Natural killer cell (primary cell): Measurements from ENCODE around the gene EFHC2. TPM values are rescaled to one million over a fixed set of nuclear protein-coding genes. Genes with fewer than 3 reads are reported as not detected.
"Not testable (repeated sequence)": the region's sequence is repeated elsewhere in the genome, so short reads cannot be mapped to it uniquely, and the experiment has no call there.

Source experiments
- ATAC-seq, 3 donors: fragments of 150-1000 bp in 2 of 3; fragments of 200-7000 bp in 1 of 3; cut with Tn5 transposase; 1 replicate in 1 of 3; 2 replicates in 2 of 3; pipeline ENCODE4 v1.10.0; 2021; ENCODE audit warnings: mild to moderate bottlenecking in 2 of 3, moderate library complexity in 2 of 3
- DNase-seq, 2 donors: peaks; one replicate each; pipeline versions ENCODE4 v3.0.0 to v3.0.0-alpha.2; 2013 to 2021; ENCODE audit warnings: mixed read lengths in 1 of 2
- H3K27ac ChIP-seq: one replicate; pipeline ENCODE4 v1.5.1; 2013; ENCODE audit warnings: mild to moderate bottlenecking, low read length
- H3K27me3 ChIP-seq: one replicate; pipeline ENCODE4 v1.6.1; 2013; ENCODE audit warnings: low read length; ENCODE audit not compliant: control insufficient read depth, insufficient read depth
- H3K36me3 ChIP-seq: one replicate; pipeline ENCODE4 v1.6.1; 2013; ENCODE audit warnings: low read length; ENCODE audit not compliant: control insufficient read depth, insufficient read depth
- H3K4me1 ChIP-seq: one replicate; pipeline ENCODE4 v1.6.1; 2013; ENCODE audit warnings: low read length; ENCODE audit not compliant: control insufficient read depth, insufficient read depth
- H3K4me3 ChIP-seq: one replicate; pipeline ENCODE4 v1.5.1; 2013; ENCODE audit warnings: low read length
- H3K9me3 ChIP-seq: one replicate; pipeline ENCODE4 v1.6.1; 2013; ENCODE audit warnings: low read length; ENCODE audit not compliant: control insufficient read depth, insufficient read depth
- H3K27ac Mint-ChIP-seq, 2 donors: one replicate each; pipeline ENCODE4 v1.8.0; 2022; ENCODE audit warnings: mild to moderate bottlenecking in 2 of 2, mixed read lengths in 2 of 2, moderate library complexity in 1 of 2
- H3K27me3 Mint-ChIP-seq, 2 donors: one replicate each; pipeline ENCODE4 v1.8.0; 2022; ENCODE audit warnings: low read depth in 2 of 2, mixed read lengths in 2 of 2
- H3K36me3 Mint-ChIP-seq: one replicate; pipeline ENCODE4 v1.8.0; 2022; ENCODE audit warnings: mixed read lengths
- H3K4me1 Mint-ChIP-seq, 2 donors: one replicate each; pipeline ENCODE4 v1.8.0; 2022; ENCODE audit warnings: mixed read lengths in 2 of 2
- H3K4me3 Mint-ChIP-seq: one replicate; pipeline ENCODE4 v1.8.0; 2022; ENCODE audit warnings: mild to moderate bottlenecking, moderate library complexity, mixed read lengths
- H3K9me3 Mint-ChIP-seq, 2 donors: one replicate each; pipeline ENCODE4 v1.8.0; 2022; ENCODE audit warnings: mixed read lengths in 2 of 2
- WGBS: methylation state at CpG from one replicate; pipeline ENCODE4 v1.1.7; 2013; ENCODE audit warnings: missing lambda C conversion rate; ENCODE audit not compliant: insufficient coverage; 5-methylcytosine and 5-hydroxymethylcytosine counted together
- intact Hi-C: fragments of 100-400 bp; cut with micrococcal nuclease; formaldehyde crosslinking; loops from one replicate; pipeline ENCODE4 v1.14.2; 2022
- total RNA-seq, 4 donors: library from RNA; stranded (reverse); fragments of 120-200 nt in 1 of 4; gene quantifications; one replicate each; pipeline versions ENCODE4 v1.2.3 to v1.2.4, GENCODE V29; 2013 to 2022
- TF ChIP-seq, protein P1 (sequence below): fragments of 200-600 bp; IDR thresholded peaks from one replicate; pipeline ENCODE4 v1.8.0; 2022; ENCODE audit warnings: antibody characterized with exemption

The EFHC2 gene
- total RNA-seq, 3 donors from 2014 or later (not counting 1 experiment from before 2014, with no cell fraction given) = 5.7 to 9.1 (median 8.9) TPM

DNA sequence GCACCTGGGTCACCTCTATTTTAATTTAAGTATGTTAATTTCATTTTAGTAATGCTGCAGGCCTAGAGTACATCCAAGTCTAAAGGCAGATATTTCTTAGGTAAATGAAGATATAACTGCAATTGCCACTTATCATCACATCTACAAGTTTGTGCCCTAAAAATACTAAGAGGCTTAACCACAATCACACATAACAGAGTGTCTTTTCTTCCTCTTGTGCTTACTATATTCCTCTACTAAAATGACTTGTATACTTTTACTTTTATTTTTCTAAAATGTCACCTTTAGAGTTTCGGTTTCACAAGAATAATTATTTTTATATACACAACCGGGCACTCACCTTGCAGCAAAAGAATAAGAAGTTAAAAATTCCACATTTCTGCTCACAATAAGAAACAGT, 77.9 kb downstream of the EFHC2 start:
- peak; percentile 53 to 68 (median 68) for ATAC-seq
- peaks cover 0 to 9% of the 10 kb centered on the region in 2 donors for H3K27me3 Mint-ChIP-seq
- H3K4me3 ChIP-seq = no peak overlapping the region
- H3K9me3 ChIP-seq = no peaks in the 10 kb centered on the region
- peaks cover 24 to 39% of the 10 kb centered on the region in 2 donors for H3K4me1 Mint-ChIP-seq
- H3K27me3 ChIP-seq = no peaks in the 10 kb centered on the region
- intact Hi-C loops = no loop called here
- peak overlapping the region; percentile 65 for H3K27ac ChIP-seq
- H3K36me3 ChIP-seq = no peaks in the 10 kb centered on the region
- H3K36me3 Mint-ChIP-seq = no peaks in the 10 kb centered on the region
- peak in 1 of 2 donors; percentile 21 for DNase-seq
- H3K9me3 Mint-ChIP-seq = no peaks in the 10 kb centered on the region
- TF ChIP-seq, protein P1, sequence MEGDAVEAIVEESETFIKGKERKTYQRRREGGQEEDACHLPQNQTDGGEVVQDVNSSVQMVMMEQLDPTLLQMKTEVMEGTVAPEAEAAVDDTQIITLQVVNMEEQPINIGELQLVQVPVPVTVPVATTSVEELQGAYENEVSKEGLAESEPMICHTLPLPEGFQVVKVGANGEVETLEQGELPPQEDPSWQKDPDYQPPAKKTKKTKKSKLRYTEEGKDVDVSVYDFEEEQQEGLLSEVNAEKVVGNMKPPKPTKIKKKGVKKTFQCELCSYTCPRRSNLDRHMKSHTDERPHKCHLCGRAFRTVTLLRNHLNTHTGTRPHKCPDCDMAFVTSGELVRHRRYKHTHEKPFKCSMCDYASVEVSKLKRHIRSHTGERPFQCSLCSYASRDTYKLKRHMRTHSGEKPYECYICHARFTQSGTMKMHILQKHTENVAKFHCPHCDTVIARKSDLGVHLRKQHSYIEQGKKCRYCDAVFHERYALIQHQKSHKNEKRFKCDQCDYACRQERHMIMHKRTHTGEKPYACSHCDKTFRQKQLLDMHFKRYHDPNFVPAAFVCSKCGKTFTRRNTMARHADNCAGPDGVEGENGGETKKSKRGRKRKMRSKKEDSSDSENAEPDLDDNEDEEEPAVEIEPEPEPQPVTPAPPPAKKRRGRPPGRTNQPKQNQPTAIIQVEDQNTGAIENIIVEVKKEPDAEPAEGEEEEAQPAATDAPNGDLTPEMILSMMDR = no peak
- WGBS = 14% methylated on average over 2 of the region's 2 CpGs
- H3K4me3 Mint-ChIP-seq = peak overlapping the region; percentile 2
- peaks cover 19% of the 10 kb centered on the region for H3K4me1 ChIP-seq
- H3K27ac Mint-ChIP-seq = peak overlapping the region; percentile 14 to 74

DNA sequence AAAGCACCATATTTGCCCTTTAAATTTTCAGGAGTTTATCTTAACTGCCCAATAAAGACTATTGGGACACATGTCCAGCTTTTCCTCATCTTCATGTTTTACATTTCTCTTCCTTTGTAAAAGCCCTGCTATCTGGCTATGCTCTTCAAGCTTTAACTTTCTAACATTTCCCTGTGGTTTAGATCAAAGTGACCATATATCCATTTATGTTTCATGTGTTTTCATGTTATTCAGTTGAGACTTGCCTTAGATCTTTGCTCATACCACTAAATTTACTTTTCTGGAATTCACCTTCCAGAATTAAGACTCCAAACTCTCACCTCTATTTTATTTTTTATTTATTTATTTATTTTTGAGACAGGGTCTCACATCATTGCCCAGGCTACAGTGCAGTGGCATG, 78.5 kb downstream of the EFHC2 start:
- Histone ChIP-seq H3K9me3 (no peaks in the 10 kb centered on the region), H3K36me3 (no peaks in the 10 kb centered on the region), H3K27ac (peak overlapping the region; percentile 65), H3K4me1 (peaks cover 19% of the 10 kb centered on the region), H3K27me3 (no peaks in the 10 kb centered on the region), H3K4me3 (no peak overlapping the region)
- ATAC-seq (no peak), DNase-seq (peak in 1 of 2 donors; percentile 42)
- Mint-ChIP-seq H3K27ac (peak overlapping the region; percentile 14 to 74), H3K4me3 (no peak overlapping the region), H3K27me3 (peaks cover 0 to 9% of the 10 kb centered on the region in 2 donors), H3K36me3 (no peaks in the 10 kb centered on the region), H3K9me3 (no peaks in the 10 kb centered on the region), H3K4me1 (peaks cover 27 to 44% of the 10 kb centered on the region in 2 donors)
- TF ChIP-seq, protein P1 = no peak
- intact Hi-C loops = no loop called here

DNA sequence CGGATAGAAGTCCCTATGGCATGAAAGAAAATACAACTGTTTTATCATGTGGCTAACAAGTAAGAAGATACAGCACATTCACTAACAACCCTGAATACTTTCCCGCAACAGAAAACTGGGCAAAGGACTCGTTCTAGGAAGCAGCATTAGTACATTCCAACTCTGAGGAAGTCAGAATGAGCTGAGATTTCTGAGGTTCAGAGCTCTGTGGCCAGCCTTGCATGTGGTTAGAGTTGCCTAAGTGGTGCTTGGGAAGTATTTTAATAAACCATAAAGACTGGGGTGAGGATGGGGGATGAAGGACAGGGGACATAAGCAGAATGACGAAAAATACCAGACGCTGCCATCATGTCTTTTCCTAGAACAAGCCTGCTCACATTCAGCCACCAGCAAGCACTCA, 82.2 kb downstream of the EFHC2 start:
- TF ChIP-seq, protein P1 = no peak
- DNase-seq (no peak), ATAC-seq (no peak)
- Mint-ChIP-seq H3K27ac (peak overlapping the region in 1 of 2 donors; percentile 52), H3K27me3 (peaks cover 0 to 9% of the 10 kb centered on the region in 2 donors), H3K36me3 (peaks cover 15% of the 10 kb centered on the region), H3K4me3 (no peak overlapping the region), H3K9me3 (no peaks in the 10 kb centered on the region), H3K4me1 (peaks cover 31 to 41% of the 10 kb centered on the region in 2 donors)
- H3K9me3 ChIP-seq = no peaks in the 10 kb centered on the region
- peaks cover 17% of the 10 kb centered on the region for H3K4me1 ChIP-seq
- intact Hi-C loops = no loop called here
- no peak overlapping the region for H3K27ac ChIP-seq
- no peak overlapping the region for H3K4me3 ChIP-seq
- H3K36me3 ChIP-seq = no peaks in the 10 kb centered on the region
- WGBS = 100% methylated on average over 1 of the region's 5 CpGs
- no peaks in the 10 kb centered on the region for H3K27me3 ChIP-seq

DNA sequence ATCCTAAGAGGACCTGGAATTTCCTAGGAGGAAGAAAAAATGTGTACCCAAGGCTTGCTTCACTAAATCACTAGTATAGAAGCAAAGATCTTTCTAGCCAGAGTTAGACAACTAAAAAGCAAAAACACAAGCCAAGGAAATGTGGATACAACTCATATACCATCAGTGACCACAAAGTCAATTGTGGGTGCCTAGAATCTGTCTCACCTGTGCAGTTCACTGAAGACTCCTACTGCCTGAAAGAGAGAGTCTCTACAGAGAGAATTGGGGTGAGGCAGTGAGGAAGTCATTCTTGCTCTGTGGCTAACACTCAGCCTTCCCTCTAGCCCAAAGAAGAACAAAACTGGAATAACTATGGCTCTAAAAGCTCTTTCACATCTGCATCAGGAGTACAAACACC, 82.9 kb downstream of the EFHC2 start:
- H3K4me3 ChIP-seq = no peak overlapping the region
- no peaks in the 10 kb centered on the region for H3K27me3 ChIP-seq
- ATAC-seq (no peak), DNase-seq (no peak)
- Mint-ChIP-seq H3K36me3 (peaks cover 22% of the 10 kb centered on the region), H3K4me1 (peaks cover 31 to 42% of the 10 kb centered on the region in 2 donors), H3K4me3 (no peak overlapping the region), H3K27ac (peak overlapping the region; percentile 47 to 52), H3K9me3 (peaks cover 0 to 6% of the 10 kb centered on the region in 2 donors), H3K27me3 (peaks cover 0 to 9% of the 10 kb centered on the region in 2 donors)
- H3K36me3 ChIP-seq = no peaks in the 10 kb centered on the region
- intact Hi-C loops = no loop called here
- no peaks in the 10 kb centered on the region for H3K9me3 ChIP-seq
- peaks cover 13% of the 10 kb centered on the region for H3K4me1 ChIP-seq
- no peak overlapping the region for H3K27ac ChIP-seq
- TF ChIP-seq, protein P1 = no peak

DNA sequence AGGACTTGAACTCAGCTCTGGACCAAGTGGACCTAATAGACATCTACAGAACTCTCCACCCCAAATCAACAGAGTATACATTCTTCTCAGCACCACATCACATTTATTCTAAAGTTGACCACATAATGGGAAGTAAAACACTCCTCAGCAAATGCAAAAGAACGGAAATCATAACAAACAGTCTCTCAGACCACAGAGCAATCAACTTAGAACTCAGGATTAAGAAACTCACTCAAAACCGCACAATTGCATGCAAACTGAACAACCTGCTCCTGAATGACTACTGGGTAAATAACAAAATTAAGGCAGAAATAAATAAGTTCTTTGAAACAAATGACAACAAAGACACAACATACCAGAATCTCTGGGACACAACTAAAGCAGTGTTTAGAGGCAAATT, 87.7 kb downstream of the EFHC2 start:
- intact Hi-C loops, H3K27me3 ChIP-seq, H3K4me3 ChIP-seq, ATAC-seq, H3K27me3 Mint-ChIP-seq, DNase-seq, H3K9me3 ChIP-seq, H3K27ac ChIP-seq, H3K36me3 ChIP-seq: not testable (repeated sequence)
- Mint-ChIP-seq H3K4me1 (peaks cover 46% of the 10 kb centered on the region in 2 donors), H3K4me3 (peak overlapping the region; percentile 29), H3K27ac (peak overlapping the region; percentile 79 to 91), H3K36me3 (peaks cover 39% of the 10 kb centered on the region), H3K9me3 (peaks cover 4 to 15% of the 10 kb centered on the region in 2 donors)
- peaks cover 16% of the 10 kb centered on the region for H3K4me1 ChIP-seq
- WGBS = 0% methylated on average over 1 of the region's 2 CpGs
